ENCODE data around the gene MRPL50. TPM values are rescaled to one million over a fixed set of nuclear protein-coding genes. Genes with fewer than 3 reads are reported as not detected.
A peak's percentile ranks its signal among the peaks of the same experiment; 100 is the strongest.

MRPL50 gene
- total RNA-seq, 2 donors from 2014 or later = 15.5 to 17.4 TPM

DNA sequence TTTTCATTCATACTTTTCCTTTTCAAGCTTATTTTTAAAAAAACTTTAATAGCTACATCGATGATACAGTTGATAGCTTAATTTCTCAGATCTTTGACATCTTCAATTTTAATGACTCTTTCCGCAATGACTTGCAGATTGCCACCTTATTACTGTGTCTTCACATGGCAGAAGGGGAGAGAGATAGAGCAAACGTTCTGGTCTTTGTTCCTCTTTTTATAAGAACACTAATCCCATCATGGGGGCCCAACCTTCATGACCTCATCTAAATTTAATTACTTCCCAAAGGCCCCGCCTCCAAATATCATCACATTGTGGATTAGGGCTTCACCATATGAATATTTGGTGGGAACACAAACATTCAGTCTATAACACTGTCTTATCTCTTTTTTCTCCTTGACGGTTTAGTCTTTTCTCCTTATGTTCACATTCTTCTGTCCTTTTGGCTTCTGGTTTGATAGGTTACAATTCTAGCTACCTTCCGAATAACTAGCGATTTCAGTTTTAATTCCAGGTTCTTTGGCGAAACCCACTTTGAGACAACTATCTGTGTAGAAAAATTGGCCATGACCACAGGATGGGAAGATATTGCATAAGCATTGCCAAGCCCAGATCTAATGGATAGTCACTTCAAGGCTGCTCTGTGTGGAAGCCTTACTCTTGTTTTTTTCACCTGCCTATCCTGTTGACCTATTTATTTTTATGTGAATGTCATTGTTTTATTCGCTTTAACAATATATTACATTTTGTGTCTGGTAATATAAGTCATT, 5.3 kb upstream of the MRPL50 start:
- H3K4me3 Mint-ChIP-seq = no peak overlapping the region
- TF ChIP-seq, protein P1, sequence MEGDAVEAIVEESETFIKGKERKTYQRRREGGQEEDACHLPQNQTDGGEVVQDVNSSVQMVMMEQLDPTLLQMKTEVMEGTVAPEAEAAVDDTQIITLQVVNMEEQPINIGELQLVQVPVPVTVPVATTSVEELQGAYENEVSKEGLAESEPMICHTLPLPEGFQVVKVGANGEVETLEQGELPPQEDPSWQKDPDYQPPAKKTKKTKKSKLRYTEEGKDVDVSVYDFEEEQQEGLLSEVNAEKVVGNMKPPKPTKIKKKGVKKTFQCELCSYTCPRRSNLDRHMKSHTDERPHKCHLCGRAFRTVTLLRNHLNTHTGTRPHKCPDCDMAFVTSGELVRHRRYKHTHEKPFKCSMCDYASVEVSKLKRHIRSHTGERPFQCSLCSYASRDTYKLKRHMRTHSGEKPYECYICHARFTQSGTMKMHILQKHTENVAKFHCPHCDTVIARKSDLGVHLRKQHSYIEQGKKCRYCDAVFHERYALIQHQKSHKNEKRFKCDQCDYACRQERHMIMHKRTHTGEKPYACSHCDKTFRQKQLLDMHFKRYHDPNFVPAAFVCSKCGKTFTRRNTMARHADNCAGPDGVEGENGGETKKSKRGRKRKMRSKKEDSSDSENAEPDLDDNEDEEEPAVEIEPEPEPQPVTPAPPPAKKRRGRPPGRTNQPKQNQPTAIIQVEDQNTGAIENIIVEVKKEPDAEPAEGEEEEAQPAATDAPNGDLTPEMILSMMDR (conservative IDR thresholded peaks at IDR 0.05) = no peak
- H3K9me3 ChIP-seq (ENCODE audit: control insufficient read depth, low read length) = peaks cover 59% of the 10 kb centered on the region

DNA sequence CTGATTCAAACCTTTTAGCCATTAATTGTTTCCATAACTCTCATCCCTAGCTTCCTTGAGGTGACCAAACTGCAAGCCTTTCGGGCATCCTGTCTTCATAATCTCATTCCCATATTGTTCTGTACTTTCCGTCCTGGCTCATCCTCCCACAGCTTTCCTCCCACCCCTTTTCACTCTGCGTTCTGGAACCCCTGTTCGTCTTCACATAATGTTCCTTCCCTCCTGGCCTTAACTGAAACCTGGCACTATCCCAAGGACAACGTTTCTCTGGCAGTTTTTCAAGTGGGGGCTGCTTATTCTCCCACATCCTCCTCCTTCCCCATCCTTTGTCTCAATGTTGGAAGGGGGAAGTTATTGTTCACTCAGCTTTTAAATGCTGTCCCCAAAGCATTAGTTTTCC, 1.7 kb upstream of the MRPL50 start:
- no peak overlapping the region for H3K27ac Mint-ChIP-seq
- peaks cover 70% of the 10 kb centered on the region for H3K36me3 ChIP-seq (ENCODE audit: control insufficient read depth, insufficient read depth, low read length)
- 90% methylated on average over 4 to 5 of the region's 5 CpGs for WGBS, 2 experiments (ENCODE audit: insufficient coverage in 1 of 2, insufficient read length in 1 of 2)
- H3K4me3 ChIP-seq (ENCODE audit: low read length) = peak overlapping the region; percentile 86
- no peaks in the 10 kb centered on the region for H3K27me3 ChIP-seq (ENCODE audit: control insufficient read depth, insufficient read depth, low read length, poor library complexity, severe bottlenecking)
- H3K9me3 Mint-ChIP-seq = peaks cover 28% of the 10 kb centered on the region
- H3K4me1 Mint-ChIP-seq = peaks cover 18% of the 10 kb centered on the region
- TF ChIP-seq, protein P1 (conservative IDR thresholded peaks at IDR 0.05) = no peak
- no peak overlapping the region for H3K27ac ChIP-seq (ENCODE audit: low read depth, low read length)
- no peaks in the 10 kb centered on the region for H3K4me1 ChIP-seq (ENCODE audit: control insufficient read depth, insufficient read depth, low read length)
- peaks cover 41% of the 10 kb centered on the region for H3K9me3 ChIP-seq (ENCODE audit: control insufficient read depth, low read length)
- H3K27me3 Mint-ChIP-seq (ENCODE audit: insufficient read depth) = no peaks in the 10 kb centered on the region
- H3K4me3 Mint-ChIP-seq = peak overlapping the region; percentile 92
- peaks cover 69% of the 10 kb centered on the region for H3K36me3 Mint-ChIP-seq (ENCODE audit: low read depth)
- no peak for DNase-seq
- no peak overlapping the region for H3K9ac ChIP-seq (ENCODE audit: extremely low read depth, low read length, poor library complexity, severe bottlenecking)

More for the DNA sequence above, 5.3 kb upstream of the MRPL50 start:
- WGBS, 2 experiments (ENCODE audit: insufficient coverage in 1 of 2, insufficient read length in 1 of 2) = 94 to 98% methylated on average over 7 to 8 of the region's 9 CpGs
- H3K4me3 ChIP-seq (ENCODE audit: low read length) = peak overlapping the region; percentile 12
- no peaks in the 10 kb centered on the region for H3K4me1 ChIP-seq (ENCODE audit: control insufficient read depth, insufficient read depth, low read length)
- H3K4me1 Mint-ChIP-seq = peaks cover 14% of the 10 kb centered on the region
- no peak for DNase-seq
- H3K9ac ChIP-seq (ENCODE audit: extremely low read depth, low read length, poor library complexity, severe bottlenecking) = no peak overlapping the region
- H3K27me3 Mint-ChIP-seq (ENCODE audit: insufficient read depth) = no peaks in the 10 kb centered on the region
- H3K36me3 Mint-ChIP-seq (ENCODE audit: low read depth) = peaks cover 84% of the 10 kb centered on the region
- H3K27ac Mint-ChIP-seq = no peak overlapping the region
- H3K9me3 Mint-ChIP-seq = peaks cover 58% of the 10 kb centered on the region
- no peak overlapping the region for H3K27ac ChIP-seq (ENCODE audit: low read depth, low read length)
- H3K36me3 ChIP-seq (ENCODE audit: control insufficient read depth, insufficient read depth, low read length) = peaks cover 87% of the 10 kb centered on the region
- no peaks in the 10 kb centered on the region for H3K27me3 ChIP-seq (ENCODE audit: control insufficient read depth, insufficient read depth, low read length, poor library complexity, severe bottlenecking)

DNA sequence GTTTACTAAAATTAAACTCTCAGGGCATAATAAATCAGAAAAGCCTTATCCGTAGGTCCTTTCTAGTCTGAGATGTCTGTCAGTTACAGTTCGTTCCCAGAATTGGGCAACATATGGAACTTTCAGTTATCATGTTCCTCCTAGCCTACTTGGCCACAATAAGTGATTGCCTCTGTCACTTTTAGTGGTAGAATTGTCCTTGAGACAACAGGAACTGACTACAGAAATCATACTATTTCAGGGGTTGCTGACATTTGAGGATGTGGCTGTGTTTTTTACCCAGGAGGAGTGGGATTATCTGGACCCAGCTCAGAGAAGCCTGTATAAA, 1.2 kb upstream of the MRPL50 start:
- Histone ChIP-seq H3K4me3 (ENCODE audit: low read length) (peak overlapping the region; percentile 86), H3K4me1 (ENCODE audit: control insufficient read depth, insufficient read depth, low read length) (no peaks in the 10 kb centered on the region), H3K9ac (ENCODE audit: extremely low read depth, low read length, poor library complexity, severe bottlenecking) (peak overlapping the region; percentile 79), H3K27me3 (ENCODE audit: control insufficient read depth, insufficient read depth, low read length, poor library complexity, severe bottlenecking) (no peaks in the 10 kb centered on the region), H3K9me3 (ENCODE audit: control insufficient read depth, low read length) (peaks cover 41% of the 10 kb centered on the region), H3K27ac (ENCODE audit: low read depth, low read length) (no peak overlapping the region), H3K36me3 (ENCODE audit: control insufficient read depth, insufficient read depth, low read length) (peaks cover 70% of the 10 kb centered on the region)
- peaks cover 28% of the 10 kb centered on the region for H3K9me3 Mint-ChIP-seq
- H3K36me3 Mint-ChIP-seq (ENCODE audit: low read depth) = peaks cover 69% of the 10 kb centered on the region
- no peak overlapping the region for H3K27ac Mint-ChIP-seq
- WGBS, 2 experiments (ENCODE audit: insufficient coverage in 1 of 2, insufficient read length in 1 of 2) = 80 to 84% methylated on average over 2 of the region's 2 CpGs
- DNase-seq = no peak
- H3K4me1 Mint-ChIP-seq = peaks cover 18% of the 10 kb centered on the region
- no peaks in the 10 kb centered on the region for H3K27me3 Mint-ChIP-seq (ENCODE audit: insufficient read depth)
- TF ChIP-seq, protein P1 (conservative IDR thresholded peaks at IDR 0.05) = no peak
- peak overlapping the region; percentile 92 for H3K4me3 Mint-ChIP-seq
